A172 (cell line): ENCODE results near the gene C11orf65. TPM values are rescaled to one million over a fixed set of nuclear protein-coding genes. Genes with fewer than 3 reads are reported as not detected.
"Not testable (repeated sequence)": the region's sequence is repeated elsewhere in the genome, so short reads cannot be mapped to it uniquely, and the experiment has no call there.

Experiments
- DNase-seq: peaks from one replicate; pipeline ENCODE4 v3.0.0-alpha.2; 2015; ENCODE audit warnings: low spot score
- total RNA-seq: library from RNA; depleted of rRNA; stranded (reverse); fragments of >200 nt; shearing (Covaris generic); gene quantifications from 2 replicates; pipeline ENCODE4 v1.2.3, GENCODE V29; 2014

C11orf65 gene
- total RNA-seq, 1 experiment from 2014 or later = 0.28 TPM

DNA sequence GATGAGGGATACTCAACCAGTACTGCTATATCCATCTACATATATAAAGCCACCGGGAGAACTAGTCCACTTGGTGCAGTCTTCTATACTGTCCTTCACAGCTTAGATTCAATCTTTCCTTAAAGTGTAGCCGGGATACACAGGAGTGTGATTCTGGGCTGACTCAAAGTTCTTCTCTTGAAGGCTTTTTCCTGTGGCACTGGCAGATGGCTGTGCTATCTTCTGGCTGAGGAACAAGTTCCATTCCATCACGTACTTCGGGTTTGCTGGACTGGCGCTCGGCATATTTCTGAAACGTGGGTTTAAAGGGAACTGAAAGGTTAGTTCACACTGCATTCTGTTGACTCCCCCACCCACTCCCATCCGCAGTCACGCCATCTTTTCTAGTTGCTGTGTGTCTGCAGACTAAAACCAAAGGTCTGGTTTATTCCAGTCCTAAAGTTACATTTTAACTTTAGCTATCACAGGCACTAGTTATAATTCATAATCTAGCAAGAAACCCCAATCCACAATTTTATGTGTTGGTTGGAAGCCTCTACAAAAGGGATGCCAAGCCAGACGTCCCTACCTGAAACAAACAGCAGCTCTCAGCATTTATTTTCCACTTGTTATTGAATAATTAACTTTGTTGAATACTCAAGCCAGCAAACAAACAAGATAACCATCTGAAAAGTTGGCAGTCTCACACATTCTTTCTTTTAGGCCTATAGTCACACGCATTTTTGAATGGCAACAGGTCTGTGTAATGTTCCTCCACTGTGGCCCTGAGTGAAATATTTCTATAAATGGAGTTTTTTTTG lies 7.5 kb upstream of the C11orf65 start:
- DNase-seq = no peak

- no peak for DNase-seq
Measured at GRCh38 chr11:108472681-108473080, 5.4 kb upstream of the C11orf65 start.

DNA sequence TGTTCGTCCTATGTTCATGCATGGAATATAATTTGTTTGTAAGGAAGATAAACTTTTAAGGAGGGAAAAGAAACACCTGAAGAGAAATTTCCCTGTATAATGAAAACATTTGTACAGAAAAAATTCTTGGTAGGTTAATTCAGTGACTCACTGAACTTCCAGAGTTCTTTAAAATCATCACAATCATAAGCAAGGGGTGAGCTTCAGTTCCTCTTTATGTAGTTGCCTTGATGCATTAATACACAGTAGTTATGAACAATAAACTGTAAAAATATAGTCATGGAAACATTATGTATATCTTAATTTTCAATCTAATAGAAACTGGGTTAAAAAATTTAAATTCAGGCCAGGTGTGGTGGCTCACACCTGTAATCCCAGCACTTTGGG lies 1.1 kb upstream of the C11orf65 start:
- no peak for DNase-seq

DNA sequence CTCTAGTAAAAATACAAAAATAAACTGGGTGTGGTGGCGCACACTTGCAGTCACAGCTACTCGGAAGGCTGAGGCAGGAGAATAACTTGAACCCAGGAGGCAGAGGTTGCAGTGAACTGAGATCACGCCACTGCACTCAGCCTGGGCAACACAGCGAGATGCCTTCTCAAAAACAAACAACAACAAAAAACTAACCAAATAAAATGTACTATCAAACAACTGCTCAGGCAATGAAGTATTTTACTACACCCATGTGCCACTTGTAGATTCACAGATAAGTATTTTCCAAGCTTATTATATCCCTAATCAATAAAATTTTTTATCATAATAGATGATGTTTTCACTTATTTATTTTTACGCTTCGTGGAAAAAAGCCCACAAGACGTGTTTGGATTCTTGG lies 924 bp downstream of the C11orf65 start:
- DNase-seq = no peak

- no peak for DNase-seq
Measured at GRCh38 chr11:108453207-108453835, 14.0 kb downstream of the C11orf65 start.

DNA sequence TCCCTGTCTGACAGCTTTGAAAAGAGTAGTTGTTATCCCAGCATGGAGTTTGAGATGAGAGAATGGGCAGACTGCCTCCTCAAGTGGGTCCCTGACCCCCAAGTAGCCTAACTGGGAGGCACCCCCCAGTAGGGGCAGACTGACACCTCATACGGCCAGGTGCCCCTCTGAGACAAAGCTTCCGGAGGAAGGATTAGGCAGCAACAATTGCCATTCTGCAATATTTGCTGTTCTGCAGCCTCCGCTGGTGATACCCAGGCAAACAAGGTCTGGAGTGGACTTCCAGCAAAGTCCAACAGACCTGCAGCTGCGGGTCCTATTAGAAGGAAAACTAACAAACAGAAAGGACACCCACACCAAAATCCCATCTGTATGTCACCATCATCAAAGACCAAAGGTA lies 25.9 kb downstream of the C11orf65 start:
- DNase-seq = not testable (repeated sequence)

DNA sequence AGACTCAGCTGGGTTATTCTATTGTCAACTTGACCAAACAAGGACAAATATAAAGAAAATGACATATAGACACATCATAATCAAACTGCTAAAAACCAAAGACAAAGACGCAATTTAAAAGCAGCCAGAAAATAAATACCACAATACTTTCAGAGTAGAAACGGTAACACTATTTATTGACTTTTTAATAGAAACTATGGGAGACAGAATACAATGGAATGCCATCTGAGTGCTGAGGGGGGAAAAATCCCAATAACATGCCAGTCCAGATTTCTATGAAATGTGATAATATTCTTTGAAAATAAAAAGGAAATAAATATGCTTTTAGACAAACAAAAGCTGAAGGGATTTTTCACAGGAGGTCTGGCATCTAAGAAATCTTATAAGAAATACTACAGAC lies 30.7 kb downstream of the C11orf65 start:
- no peak for DNase-seq

GRCh38 chr11:108435066-108435465 lies 32.3 kb downstream of the C11orf65 start:
- no peak for DNase-seq

GRCh38 chr11:108432783-108433182 lies 34.5 kb downstream of the C11orf65 start:
- DNase-seq = peak; percentile 84

DNA sequence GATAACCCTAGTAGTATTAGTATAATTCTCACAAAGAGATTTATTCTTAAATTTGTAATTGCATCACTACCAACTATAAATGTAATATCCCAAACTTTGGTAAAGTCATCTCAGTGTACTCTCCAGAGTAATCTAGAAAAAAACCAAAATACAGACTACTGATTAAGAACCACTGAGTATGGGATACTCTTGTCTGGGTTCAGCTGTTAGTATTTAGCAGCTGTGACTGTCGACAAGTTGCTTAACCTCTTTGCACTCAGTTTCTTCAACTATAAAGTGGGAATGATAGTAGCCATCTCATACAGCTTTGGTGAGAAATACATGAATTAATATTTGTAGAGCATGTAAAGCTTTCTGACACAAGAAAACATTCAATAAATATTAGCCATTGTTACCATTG lies 35.3 kb downstream of the C11orf65 start:
- no peak for DNase-seq

- no peak for DNase-seq
Measured at GRCh38 chr11:108431370-108431769, 36.0 kb downstream of the C11orf65 start.

DNA sequence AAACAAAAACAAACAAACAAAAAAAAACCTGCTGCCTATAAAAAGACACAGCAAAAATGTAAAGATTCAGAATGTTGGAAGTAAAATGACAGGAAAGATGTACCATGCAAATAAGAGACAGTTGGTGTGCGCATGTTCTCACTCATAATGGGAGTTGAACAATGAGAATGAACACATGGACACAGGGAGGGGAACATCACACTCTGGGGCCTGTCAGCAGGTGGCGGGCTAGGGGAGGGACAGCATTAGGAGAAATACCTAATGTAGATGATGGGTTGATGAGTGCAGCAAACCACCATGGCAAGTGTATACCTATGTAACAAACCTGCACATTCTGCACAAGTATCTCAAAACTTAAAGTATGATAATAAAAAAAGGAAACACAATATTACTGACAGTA lies 49.8 kb downstream of the C11orf65 start:
- DNase-seq = peak; percentile 2

DNA sequence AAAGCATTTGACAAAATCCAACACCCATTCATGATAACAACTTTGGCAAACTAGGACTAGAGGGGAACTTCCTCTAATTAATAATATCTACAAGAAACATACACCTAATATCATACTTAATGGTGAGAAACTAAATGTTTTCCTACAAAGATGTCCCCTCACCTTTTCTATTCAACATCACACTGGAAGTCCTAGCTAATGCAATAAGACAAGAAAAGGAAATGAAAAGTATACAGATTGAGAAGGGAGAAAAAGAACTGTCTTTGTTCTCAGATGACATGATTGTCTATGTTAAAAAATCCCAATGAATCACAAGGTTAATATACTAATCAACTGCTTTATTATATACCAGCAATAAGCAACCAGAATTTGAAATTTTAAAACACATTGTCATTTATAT lies 52.4 kb downstream of the C11orf65 start:
- DNase-seq = no peak

GRCh38 chr11:108405706-108406105 lies 61.6 kb downstream of the C11orf65 start:
- no peak for DNase-seq

DNA sequence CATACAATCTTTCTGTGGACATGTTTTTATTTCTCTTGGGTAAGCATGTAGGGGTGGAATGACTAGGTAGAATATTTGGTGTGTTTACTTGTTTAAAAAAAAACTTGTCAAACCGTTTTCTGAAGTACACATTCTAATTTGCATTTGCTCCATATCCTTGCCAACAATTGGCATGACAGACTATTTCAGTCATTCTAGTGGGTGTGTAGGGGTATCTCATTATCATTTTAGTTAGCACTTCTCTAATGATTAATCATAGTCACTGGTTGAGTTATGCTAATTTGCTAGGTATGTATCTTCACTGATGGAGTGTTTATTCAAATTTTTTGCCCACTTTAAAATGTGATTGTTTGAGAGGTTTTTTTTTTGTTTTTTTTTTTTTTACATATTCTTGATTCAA lies 64.3 kb downstream of the C11orf65 start:
- no peak for DNase-seq

DNA sequence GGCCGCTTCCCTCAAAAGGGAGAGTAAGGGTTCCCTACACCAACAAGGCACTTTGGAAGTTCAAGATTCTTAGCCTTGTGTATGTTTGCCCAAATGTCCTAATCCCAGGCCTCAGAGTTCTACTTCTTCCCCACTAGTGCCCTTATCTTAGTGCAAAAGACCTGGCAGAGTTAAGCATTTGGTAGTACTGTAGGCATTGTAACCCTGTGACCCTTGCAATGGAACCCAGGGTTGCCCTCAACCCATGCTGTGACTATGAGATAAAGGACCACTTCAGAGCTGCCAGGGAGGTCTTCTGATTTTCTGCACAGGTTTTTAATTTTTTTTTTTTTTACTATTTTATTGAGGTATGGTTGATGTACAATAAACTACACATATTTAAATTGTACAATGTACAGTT lies 65.1 kb downstream of the C11orf65 start:
- DNase-seq = no peak

GRCh38 chr11:108398439-108398838 lies 68.9 kb downstream of the C11orf65 start:
- DNase-seq = no peak

DNA sequence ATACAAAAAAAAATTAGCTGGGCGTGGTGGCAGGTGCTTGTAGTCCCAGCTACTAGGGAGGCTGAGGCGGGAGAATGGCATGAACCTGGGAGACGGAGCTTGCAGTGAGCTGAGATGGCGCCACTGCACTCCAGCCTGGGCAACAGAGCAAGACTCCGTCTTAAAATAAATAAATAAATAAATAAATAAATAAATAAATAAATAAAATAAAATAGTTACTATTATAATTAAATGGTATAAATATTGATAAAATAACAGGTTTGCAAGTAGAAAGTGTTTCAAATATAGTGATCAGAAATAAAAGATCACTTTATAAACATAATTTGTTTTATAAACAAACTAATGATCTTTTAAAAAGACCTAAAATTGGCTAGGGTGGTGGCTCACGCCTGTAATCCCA lies 70.7 kb downstream of the C11orf65 start:
- DNase-seq = not testable (repeated sequence)

- DNase-seq = no peak
Measured at GRCh38 chr11:108394744-108395284, 72.5 kb downstream of the C11orf65 start.

DNA sequence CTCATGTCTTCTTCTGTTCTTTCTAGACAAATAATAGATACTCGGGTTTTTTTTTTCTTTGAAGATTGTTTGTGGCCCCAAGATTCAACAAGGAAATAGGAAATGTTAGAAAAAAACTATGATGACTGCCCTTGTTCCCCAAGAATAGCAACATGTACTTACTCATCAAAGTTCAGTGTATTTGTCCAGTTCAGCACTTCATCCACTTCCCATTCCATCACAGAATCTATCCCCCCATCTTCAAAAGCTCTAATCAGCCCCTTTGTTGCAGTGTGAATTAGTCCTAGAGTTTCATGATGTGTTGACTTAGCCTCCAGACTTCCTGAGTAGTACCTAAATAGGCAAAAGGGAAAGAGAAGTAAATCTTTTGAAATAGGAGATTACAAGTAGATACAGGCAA lies 74.3 kb downstream of the C11orf65 start:
- no peak for DNase-seq

- DNase-seq = no peak
Measured at GRCh38 chr11:108392353-108392752, 75.0 kb downstream of the C11orf65 start.

GRCh38 chr11:108388576-108388975 lies 78.8 kb downstream of the C11orf65 start:
- DNase-seq = no peak

DNA sequence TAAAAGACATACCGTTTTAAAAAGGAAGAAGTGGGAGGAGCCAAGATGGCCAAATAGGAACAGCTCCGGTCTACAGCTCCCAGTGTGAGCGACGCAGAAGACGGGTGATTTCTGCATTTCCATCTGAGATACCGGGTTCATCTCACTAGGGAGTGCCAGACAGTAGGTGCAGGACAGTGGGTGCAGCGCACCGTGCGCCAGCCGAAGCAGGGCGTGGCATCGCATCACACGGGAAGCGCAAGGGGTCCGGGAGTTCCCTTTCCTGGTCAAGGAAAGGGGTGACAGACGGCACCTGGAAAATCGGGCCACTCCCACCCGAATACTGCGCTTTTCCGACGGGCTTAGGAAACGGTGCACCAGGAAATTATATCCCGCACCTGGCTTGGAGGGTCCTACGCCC lies 93.8 kb downstream of the C11orf65 start:
- DNase-seq = not testable (repeated sequence)
